Spleen (tissue), 7 donors: ENCODE results near the gene MOB1A.

ENCODE experiments used
- POLR2A ChIP-seq, 3 donors: fragments of 450-650 bp; IDR thresholded peaks; one replicate each; pipeline ENCODE4 v1.5.1; 2017; ENCODE audit warnings: antibody characterized with exemption in 3 of 3, mild to moderate bottlenecking in 1 of 3
- POLR2AphosphoS5 ChIP-seq, 3 donors: sonication (generic); formaldehyde crosslinking; IDR thresholded peaks; one replicate each; pipeline ENCODE4 v1.5.1; 2017; ENCODE audit warnings: antibody characterized with exemption in 3 of 3
- TF ChIP-seq, protein P1 (sequence below), 11 experiments: fragments of 200-600 bp in 7 of 11; fragments of 450-650 bp in 4 of 11; sonication (generic) in 4 of 11; IDR thresholded peaks in 8 of 11; conservative IDR thresholded peaks in 3 of 11; 1 replicate in 7 of 11; 2 replicates in 4 of 11; pipeline versions ENCODE4 v1.4.0 to v1.8.0; 2016 to 2021; ENCODE audit warnings: antibody characterized with exemption in 11 of 11, inconsistent platforms in 4 of 11, mild to moderate bottlenecking in 1 of 11
- donor health status: DM: no; HTN: no; CAD: no; lungs with moderate emphysema.
- donor health status: DM: no; HTN: no; CAD: no.
- donor health status: DM: no; HTN: no; CAD: no.

DNA sequence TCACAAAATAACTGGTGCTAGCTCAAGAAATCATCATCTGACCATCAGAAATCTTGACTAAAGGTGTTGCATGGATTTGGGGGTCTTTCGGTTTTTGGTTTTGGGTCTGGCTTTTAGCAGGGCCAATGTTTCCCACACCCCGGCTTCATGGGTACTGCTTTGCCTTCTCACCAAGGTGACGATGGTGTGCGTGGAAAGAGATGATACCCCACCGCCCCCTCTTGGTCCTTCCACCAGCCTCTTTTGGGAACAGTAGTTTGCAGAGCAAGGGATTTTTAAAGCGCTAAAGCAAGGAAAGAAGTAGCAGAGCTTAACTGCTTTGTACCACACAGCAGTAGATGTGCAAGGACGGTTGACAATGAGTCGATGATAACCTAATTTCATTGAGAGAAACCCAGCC, 73.3 kb downstream of the MOB1A start:
- TF ChIP-seq POLR2A (IDR thresholded peaks at IDR 0.05): no peak
- no peak for TF ChIP-seq POLR2AphosphoS5 (IDR thresholded peaks at IDR 0.05)
- TF ChIP-seq, protein P1, sequence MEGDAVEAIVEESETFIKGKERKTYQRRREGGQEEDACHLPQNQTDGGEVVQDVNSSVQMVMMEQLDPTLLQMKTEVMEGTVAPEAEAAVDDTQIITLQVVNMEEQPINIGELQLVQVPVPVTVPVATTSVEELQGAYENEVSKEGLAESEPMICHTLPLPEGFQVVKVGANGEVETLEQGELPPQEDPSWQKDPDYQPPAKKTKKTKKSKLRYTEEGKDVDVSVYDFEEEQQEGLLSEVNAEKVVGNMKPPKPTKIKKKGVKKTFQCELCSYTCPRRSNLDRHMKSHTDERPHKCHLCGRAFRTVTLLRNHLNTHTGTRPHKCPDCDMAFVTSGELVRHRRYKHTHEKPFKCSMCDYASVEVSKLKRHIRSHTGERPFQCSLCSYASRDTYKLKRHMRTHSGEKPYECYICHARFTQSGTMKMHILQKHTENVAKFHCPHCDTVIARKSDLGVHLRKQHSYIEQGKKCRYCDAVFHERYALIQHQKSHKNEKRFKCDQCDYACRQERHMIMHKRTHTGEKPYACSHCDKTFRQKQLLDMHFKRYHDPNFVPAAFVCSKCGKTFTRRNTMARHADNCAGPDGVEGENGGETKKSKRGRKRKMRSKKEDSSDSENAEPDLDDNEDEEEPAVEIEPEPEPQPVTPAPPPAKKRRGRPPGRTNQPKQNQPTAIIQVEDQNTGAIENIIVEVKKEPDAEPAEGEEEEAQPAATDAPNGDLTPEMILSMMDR (IDR thresholded peaks at IDR 0.05 in 8 of 11, conservative IDR thresholded peaks at IDR 0.05 in 3 of 11): no peak
